Stimulated activated CD4-positive, alpha-beta T cell treated with anti-CD3 and anti-CD28 coated beads, TNF-alpha, amount 100 ng/mL, for 48 hours (primary cell): ENCODE data around the gene R3HCC1L.
A peak's percentile ranks its signal among the peaks of the same experiment; 100 is the strongest.
"Not testable (repeated sequence)": the region's sequence is repeated elsewhere in the genome, so short reads cannot be mapped to it uniquely, and the experiment has no call there.

ENCODE experiments used
- DNase-seq, 3 donors: peaks; one replicate each; pipeline ENCODE4 v3.0.0-alpha.2; 2020; ENCODE audit warnings: low read depth in 3 of 3

Gene R3HCC1L

DNA sequence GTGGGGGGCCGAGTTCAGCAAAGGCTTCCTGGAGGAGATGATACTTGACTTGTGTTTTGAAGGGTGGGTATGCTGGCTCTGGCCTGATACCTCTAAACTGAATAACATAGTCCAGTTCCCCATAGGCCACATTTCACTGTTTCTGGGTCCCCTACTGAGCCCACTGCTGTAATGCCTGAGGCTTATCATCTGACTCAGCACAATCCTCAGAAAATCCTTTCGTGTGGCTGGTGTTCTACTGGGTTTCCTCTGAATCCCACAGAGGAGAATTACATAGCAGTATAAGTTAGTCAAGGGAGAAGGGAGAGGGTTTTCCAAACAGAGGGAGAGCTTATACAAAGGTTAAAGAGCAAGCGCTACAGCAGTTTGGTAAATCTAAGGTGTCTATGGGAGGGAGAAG, 2.8 kb upstream of the R3HCC1L start:
- no peak for DNase-seq

- not testable (repeated sequence) for DNase-seq
Measured at GRCh38 chr10:98133075-98133752, 1.2 kb upstream of the R3HCC1L start.

DNA sequence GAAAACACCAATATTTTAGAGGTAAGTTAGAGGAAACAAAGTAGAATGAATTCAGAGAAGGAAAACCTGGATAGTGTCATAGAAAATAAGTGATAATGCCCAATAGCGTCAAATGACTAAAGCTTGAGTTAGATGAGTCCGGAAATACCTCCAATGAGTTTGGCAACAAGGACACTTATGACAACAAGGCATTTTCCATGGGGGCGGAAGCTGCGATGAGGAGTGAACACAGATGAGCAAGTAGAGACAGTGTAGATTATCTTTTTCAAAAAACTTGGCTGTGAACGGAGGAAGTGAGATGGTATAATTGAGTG, 383 bp upstream of the R3HCC1L start:
- DNase-seq: no peak

GRCh38 chr10:98135222-98135899, 904 bp downstream of the R3HCC1L start:
- no peak for DNase-seq

- not testable (repeated sequence) for DNase-seq
Measured at GRCh38 chr10:98136775-98137174, 2.3 kb downstream of the R3HCC1L start.

DNA sequence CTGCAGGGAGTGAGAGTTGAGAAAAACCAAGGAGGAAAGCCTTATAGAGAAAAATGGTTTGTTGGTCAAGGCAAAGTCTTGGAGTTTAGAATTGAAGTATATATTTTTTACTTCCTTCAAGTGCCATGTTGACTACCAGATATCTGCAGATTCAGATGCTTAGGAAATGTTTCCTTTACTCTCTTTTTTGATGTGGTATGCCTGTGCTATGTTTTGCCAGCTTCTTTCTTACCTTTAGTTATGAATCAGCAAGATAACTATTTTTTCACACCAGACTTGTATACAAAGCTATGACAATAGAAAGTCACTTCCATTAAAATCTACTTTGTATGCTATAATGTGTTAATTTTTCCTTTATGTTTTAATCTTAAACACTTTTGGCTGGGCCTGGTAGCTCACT, 3.6 kb downstream of the R3HCC1L start:
- DNase-seq: no peak

- no peak for DNase-seq
Measured at GRCh38 chr10:98139431-98139830, 5.0 kb downstream of the R3HCC1L start.

DNA sequence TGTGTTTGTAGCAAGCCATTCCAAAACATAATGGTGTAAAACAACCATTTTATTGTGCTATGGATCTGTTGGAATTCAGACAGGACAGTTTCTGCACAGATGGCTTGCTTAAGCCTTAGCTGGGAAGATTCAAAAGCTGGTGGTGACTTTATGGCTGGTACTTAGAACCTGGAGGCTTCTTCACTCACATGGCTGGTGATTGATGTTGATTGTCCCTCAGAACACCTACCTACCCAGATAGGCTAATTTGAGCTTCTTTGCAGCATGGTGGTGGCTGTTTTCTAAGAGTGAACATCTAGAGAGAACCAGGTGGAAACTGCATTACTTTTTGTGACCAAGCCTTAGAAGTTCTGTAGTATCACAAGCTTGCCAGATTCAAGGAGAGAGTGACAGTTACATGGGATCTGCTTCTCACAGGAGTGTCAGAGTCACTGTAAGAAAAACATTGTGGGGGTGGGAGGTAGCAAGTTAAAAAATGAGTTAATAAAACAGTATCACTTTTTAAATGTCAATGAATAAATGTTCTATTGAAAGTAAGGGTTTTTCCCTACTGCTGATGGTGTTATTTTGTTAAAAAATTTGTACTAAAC, 7.1 kb downstream of the R3HCC1L start:
- DNase-seq: no peak

DNA sequence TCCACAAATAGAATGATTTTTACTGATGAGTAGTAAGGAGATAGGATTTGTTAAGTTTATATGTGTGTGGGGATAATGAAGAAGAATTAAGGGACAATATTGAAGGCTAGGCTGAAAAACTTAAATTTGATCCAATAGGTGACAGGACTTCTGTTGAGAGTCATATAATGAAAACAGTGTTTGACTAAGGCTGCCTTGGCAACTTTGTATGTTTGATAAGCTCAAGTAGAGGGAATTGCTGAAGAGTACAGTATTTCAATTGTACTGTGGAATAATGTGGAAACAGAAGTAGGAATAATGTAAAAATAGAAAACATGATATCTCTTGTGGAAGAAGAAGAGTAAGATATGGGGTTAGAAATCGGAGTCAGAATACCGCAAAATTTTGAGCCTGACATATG, 10.5 kb downstream of the R3HCC1L start:
- DNase-seq: no peak

- DNase-seq: no peak
Measured at GRCh38 chr10:98149858-98150257, 15.4 kb downstream of the R3HCC1L start.

DNA sequence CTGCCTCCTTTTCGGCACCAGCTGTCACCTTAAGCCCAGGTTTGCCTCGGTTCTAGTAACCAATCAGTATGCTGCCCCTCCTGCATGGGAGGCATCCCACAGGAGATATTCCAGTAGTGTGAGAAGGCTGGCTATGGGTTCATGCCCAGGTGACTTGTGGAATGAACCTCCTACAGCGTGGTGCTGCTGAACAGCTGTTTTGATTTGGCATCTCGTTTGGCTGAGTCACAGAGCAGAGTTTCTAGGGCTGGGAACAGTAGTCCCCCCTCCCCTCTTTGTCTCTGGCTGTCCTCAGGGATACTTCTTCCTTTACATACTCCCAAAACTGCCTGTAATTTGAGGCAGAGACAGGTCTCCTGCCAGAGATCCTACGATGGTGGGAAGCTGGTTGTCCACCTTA, 16.1 kb downstream of the R3HCC1L start:
- DNase-seq: no peak

DNA sequence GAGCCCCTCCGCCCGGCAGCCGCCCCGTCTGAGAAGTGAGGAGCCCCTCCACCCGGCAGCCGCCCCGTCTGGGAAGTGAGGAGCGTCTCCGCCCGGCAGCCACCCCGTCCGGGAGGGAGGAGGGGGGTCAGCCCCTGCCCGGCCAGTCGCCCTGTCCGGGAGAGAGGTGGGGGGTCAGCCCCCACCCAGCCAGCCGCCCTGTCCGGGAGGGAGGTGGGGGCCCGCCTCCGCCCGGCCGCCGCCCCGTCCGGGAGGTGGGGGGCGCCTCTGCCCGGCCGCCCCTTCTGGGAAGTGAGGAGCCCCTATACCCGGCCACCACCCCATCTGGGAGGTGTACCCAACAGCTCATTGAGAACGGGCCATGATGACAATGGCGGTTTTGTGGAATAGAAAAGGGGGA, 18.3 kb downstream of the R3HCC1L start:
- not testable (repeated sequence) for DNase-seq

GRCh38 chr10:98153213-98153958, 18.9 kb downstream of the R3HCC1L start:
- DNase-seq: not testable (repeated sequence)

GRCh38 chr10:98154076-98154475, 19.6 kb downstream of the R3HCC1L start:
- DNase-seq: no peak

DNA sequence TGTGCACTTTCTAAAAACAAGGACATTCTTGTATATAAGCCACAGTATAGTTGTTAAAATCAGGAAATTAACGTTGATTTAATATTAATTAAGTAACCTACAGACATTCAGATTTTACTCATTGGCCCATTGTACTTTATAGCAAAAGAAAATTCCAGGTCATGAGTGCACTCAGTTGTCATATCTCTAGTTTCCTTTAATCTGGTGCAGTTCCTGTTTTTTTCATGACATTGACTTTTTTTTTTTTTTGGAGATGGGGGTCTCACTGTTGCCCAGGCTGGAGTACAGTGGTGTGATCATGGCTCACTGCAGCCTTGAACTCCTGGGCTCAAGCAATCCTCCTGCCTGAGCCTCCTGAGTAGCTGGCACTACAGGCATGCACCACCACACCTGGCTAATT, 24.1 kb downstream of the R3HCC1L start:
- no peak for DNase-seq

- DNase-seq: no peak
Measured at GRCh38 chr10:98163941-98164340, 29.5 kb downstream of the R3HCC1L start.

DNA sequence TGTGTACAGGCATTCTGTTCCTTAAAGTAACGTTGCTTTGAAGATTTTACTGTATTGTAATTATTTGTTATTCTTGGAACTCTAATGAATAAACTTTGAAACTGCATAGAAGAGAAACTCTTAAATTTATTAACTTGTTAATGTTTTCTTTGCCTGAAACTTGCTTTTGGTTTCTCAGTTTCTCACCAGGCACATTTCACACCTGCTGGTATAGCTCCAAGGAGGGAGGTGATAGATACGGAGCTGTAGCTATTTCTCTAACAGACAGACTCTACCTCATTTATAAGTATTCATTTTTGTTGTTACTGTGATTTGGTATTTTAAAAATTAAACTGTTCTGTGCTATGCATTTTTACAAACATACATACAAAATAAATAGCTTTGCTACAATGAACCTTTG, 32.7 kb downstream of the R3HCC1L start:
- DNase-seq: no peak

DNA sequence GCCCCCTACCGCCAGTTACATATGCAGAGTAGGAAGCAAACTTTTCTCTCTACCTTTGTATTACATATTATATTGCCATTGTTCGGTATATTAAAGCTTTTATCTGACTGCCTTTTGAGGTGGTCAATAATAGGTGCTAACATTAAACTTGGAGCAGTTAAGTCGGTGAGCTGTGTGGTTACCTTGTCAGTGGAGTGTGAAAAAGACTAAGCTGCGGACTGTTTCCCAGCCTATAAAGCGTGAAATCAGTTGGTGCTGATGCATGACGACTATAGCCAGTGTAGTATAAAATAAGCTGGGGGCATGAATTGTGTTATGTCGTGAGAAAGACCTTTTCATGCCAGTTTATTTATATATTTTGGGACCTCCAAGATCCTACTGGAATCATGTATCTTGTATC, 33.7 kb downstream of the R3HCC1L start:
- no peak for DNase-seq

DNA sequence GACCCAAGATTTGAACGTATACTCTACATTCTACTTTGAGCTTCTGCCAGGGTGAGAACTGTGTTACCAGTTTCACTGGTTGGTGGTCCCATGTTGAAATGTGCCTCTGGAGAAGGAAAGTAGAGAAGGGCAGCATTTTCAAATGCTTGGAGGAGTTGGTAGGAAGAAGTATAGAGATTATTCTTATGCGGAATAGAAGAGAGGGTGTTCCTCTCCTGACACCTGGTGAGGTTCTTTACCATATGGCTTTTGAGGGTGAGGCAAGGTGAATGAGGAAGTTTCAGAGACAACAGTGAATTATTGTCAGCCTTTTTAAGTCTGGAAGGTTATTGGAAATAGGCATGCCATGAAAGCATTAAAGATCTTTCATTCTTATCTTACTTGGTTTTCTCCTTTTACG, 34.3 kb downstream of the R3HCC1L start:
- no peak for DNase-seq

DNA sequence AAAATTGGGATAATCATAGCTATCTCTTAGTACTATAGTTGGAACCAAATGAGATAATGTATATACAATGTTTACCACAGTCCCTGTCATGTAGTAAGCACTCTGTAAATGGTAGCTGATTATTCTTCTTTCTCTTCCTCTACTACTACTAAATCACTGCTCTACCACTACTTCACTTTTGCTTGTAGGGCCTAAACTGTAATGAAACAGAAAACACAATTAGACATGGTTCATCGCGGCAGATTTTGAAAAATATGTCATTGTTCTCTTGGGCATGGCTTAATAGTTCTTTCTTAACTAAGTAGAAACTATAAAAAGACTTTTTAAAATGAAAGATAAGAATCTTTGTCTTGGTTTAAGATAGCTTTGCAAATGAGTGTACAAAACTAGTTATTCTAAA, 34.9 kb downstream of the R3HCC1L start:
- no peak for DNase-seq

GRCh38 chr10:98170249-98171117, 36.0 kb downstream of the R3HCC1L start:
- peak in 2 of 3 donors; percentile 3 to 4 for DNase-seq

DNA sequence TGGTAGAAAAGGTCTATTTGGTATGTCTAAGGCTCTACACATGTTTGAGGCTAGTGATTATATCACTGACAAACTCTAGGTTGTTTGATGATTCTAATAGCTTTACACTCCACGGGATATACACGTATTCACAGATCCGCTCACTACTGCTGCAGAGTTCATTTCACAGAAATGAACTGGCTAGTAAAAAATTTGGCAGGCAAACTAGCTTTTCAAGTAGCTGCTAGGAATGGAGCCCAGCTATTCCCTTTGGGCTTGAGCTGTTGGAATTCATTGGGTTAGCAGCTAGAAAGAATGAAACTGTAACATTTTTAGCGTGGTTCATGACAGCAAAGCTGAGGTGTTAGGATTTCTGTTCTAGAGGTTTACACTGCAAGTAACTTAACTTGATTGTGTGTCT, 37.6 kb downstream of the R3HCC1L start:
- DNase-seq: no peak
